Effector memory CD8-positive, alpha-beta T cell (primary cell): ENCODE data around the gene SDK1.

ENCODE experiments used
- ATAC-seq: fragments of 150-1000 bp; cut with Tn5 transposase; replicated peaks from 2 replicates; pipeline ENCODE4 v1.10.0; 2021; ENCODE audit warnings: mild to moderate bottlenecking, moderate library complexity
- DNase-seq, 3 experiments: peaks; one replicate each; pipeline ENCODE4 v3.0.0; 2021
- H3K27ac Mint-ChIP-seq, 2 donors: one replicate each; pipeline ENCODE4 v1.8.0; 2022; ENCODE audit warnings: mild to moderate bottlenecking in 2 of 2, mixed read lengths in 2 of 2, moderate library complexity in 2 of 2
- H3K27me3 Mint-ChIP-seq, 2 donors: one replicate each; pipeline ENCODE4 v1.8.0; 2022; ENCODE audit warnings: mixed read lengths in 2 of 2
- H3K36me3 Mint-ChIP-seq: one replicate; pipeline ENCODE4 v1.8.0; 2022; ENCODE audit warnings: mild to moderate bottlenecking, moderate library complexity, mixed read lengths; ENCODE audit not compliant: insufficient read depth
- H3K4me1 Mint-ChIP-seq, 2 donors: one replicate each; pipeline ENCODE4 v1.8.0; 2022; ENCODE audit warnings: low read depth in 2 of 2, mixed read lengths in 2 of 2
- H3K4me3 Mint-ChIP-seq, 2 donors: one replicate each; pipeline ENCODE4 v1.8.0; 2022; ENCODE audit warnings: mild to moderate bottlenecking in 2 of 2, mixed read lengths in 2 of 2, moderate library complexity in 2 of 2
- H3K9me3 Mint-ChIP-seq, 2 donors: one replicate each; pipeline ENCODE4 v1.8.0; 2022; ENCODE audit warnings: mixed read lengths in 2 of 2

The SDK1 gene

GRCh38 chr7:4133491-4134044 lies 832.5 kb downstream of the SDK1 start:
- Mint-ChIP-seq H3K36me3 (peaks cover 3% of the 10 kb centered on the region), H3K27me3 (peaks cover 0 to under 1% of the 10 kb centered on the region in 2 donors), H3K4me3 (no peak overlapping the region), H3K4me1 (no peaks in the 10 kb centered on the region), H3K9me3 (no peaks in the 10 kb centered on the region), H3K27ac (no peak overlapping the region)
- ATAC-seq (no peak), DNase-seq (no peak)

DNA sequence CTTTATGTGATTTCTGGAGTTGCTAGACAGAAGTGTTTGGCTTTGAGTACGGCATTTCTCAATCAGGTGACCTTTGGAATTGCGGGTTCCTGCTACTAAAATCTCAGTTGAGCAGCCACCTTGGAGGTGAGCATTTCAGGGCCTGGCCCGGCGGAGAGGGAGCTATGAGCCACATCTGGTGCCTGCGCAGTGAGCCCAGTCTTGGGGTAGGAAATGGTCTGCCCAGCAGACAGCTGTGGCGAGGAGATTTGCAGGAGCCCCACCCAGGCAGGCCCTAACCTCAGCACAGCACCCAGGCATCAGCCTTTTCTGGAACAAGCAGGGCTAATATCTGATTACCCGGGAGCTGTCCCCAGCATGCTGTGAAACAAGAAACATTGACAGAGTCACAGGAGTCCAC lies 833.2 kb downstream of the SDK1 start:
- ATAC-seq (no peak), DNase-seq (no peak)
- Mint-ChIP-seq H3K4me3 (no peak overlapping the region), H3K4me1 (no peaks in the 10 kb centered on the region), H3K9me3 (no peaks in the 10 kb centered on the region), H3K27me3 (no peaks in the 10 kb centered on the region), H3K36me3 (peaks cover 3% of the 10 kb centered on the region), H3K27ac (no peak overlapping the region)

- no peaks in the 10 kb centered on the region for H3K9me3 Mint-ChIP-seq
Measured at GRCh38 chr7:4134631-4135030, 833.6 kb downstream of the SDK1 start.

DNA sequence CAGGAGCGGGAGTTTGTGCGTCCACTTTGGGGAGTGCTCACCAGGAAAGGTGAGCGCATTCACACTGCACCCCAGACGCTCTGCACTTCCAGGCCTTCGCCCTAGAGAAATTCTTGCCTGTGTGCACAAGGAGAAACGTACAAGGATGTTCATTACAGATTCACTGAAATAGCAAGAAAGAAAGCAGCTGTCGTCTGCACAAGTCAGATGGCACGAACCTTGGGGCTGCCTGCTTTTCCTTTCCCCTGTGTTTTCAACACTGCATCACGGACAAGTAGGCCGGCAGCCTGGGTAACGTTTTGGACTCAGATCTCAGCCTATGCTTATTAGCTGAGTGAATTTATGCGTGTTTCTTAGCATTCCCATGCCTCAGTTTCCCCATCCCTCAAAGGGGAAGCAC lies 834.2 kb downstream of the SDK1 start:
- H3K27me3 Mint-ChIP-seq: peaks cover 0 to 5% of the 10 kb centered on the region in 2 donors
- H3K4me1 Mint-ChIP-seq: no peaks in the 10 kb centered on the region
- ATAC-seq (no peak), DNase-seq (no peak)
- no peak overlapping the region for H3K4me3 Mint-ChIP-seq
- peaks cover 3% of the 10 kb centered on the region for H3K36me3 Mint-ChIP-seq
- H3K27ac Mint-ChIP-seq: no peak overlapping the region
- H3K9me3 Mint-ChIP-seq: no peaks in the 10 kb centered on the region

More at GRCh38 chr7:4134631-4135030, 833.6 kb downstream of the SDK1 start:
- Mint-ChIP-seq H3K27me3 (no peaks in the 10 kb centered on the region), H3K27ac (no peak overlapping the region), H3K4me1 (no peaks in the 10 kb centered on the region), H3K4me3 (no peak overlapping the region), H3K36me3 (peaks cover 3% of the 10 kb centered on the region)
- no peak for ATAC-seq
- no peak for DNase-seq

- no peak for ATAC-seq
- no peak overlapping the region for H3K4me3 Mint-ChIP-seq
- H3K9me3 Mint-ChIP-seq: no peaks in the 10 kb centered on the region
- DNase-seq: no peak
- H3K36me3 Mint-ChIP-seq: peaks cover 3% of the 10 kb centered on the region
- no peaks in the 10 kb centered on the region for H3K4me1 Mint-ChIP-seq
- no peak overlapping the region for H3K27ac Mint-ChIP-seq
- peaks cover 0 to 9% of the 10 kb centered on the region in 2 donors for H3K27me3 Mint-ChIP-seq
Measured at GRCh38 chr7:4136036-4136435, 835.0 kb downstream of the SDK1 start.

DNA sequence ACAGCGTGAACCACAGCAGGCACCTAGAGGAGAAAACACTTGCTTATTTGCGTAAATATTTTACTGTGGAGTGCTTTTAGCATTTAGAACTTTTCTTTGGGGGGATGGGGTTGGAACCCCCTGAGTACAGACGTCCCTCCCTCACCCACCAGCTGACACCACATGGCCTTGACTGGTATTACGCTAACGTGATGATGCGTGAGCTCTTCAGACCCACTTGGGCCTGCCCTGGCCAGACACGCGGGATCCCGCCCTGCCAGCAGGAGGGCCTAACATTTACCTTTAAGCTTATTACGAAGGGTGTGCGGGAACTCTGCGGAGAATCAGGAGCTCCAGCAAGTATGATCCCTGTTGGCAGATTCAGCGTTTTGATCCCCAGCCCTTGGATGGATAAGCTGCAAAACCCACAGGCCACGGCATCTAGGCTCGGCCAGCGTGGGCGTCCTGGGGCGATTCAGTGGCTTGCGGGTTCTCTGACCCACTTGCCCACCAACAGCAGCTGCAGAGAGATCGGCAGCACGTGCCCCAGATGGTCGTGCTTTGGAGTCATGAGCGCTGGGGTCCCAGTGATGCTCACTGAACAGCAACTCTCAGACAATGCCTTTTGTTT lies 835.6 kb downstream of the SDK1 start:
- no peaks in the 10 kb centered on the region for H3K9me3 Mint-ChIP-seq
- no peak overlapping the region for H3K4me3 Mint-ChIP-seq
- ATAC-seq: no peak
- no peak overlapping the region for H3K27ac Mint-ChIP-seq
- no peaks in the 10 kb centered on the region for H3K4me1 Mint-ChIP-seq
- H3K27me3 Mint-ChIP-seq: peaks cover 0 to 9% of the 10 kb centered on the region in 2 donors
- no peak for DNase-seq
- peaks cover 3% of the 10 kb centered on the region for H3K36me3 Mint-ChIP-seq

GRCh38 chr7:4137552-4137951 lies 836.5 kb downstream of the SDK1 start:
- H3K4me1 Mint-ChIP-seq: no peaks in the 10 kb centered on the region
- H3K27me3 Mint-ChIP-seq: peaks cover 0 to 11% of the 10 kb centered on the region in 2 donors
- DNase-seq (no peak), ATAC-seq (no peak)
- H3K4me3 Mint-ChIP-seq: no peak overlapping the region
- H3K27ac Mint-ChIP-seq: no peak overlapping the region
- no peaks in the 10 kb centered on the region for H3K9me3 Mint-ChIP-seq
- no peaks in the 10 kb centered on the region for H3K36me3 Mint-ChIP-seq

GRCh38 chr7:4138866-4139265 lies 837.8 kb downstream of the SDK1 start:
- H3K27me3 Mint-ChIP-seq: peaks cover 7 to 24% of the 10 kb centered on the region in 2 donors
- DNase-seq: no peak
- H3K4me1 Mint-ChIP-seq: no peaks in the 10 kb centered on the region
- H3K27ac Mint-ChIP-seq: no peak overlapping the region
- no peak overlapping the region for H3K4me3 Mint-ChIP-seq
- no peaks in the 10 kb centered on the region for H3K9me3 Mint-ChIP-seq
- no peaks in the 10 kb centered on the region for H3K36me3 Mint-ChIP-seq
- ATAC-seq: no peak

GRCh38 chr7:4139656-4140625 lies 838.9 kb downstream of the SDK1 start:
- DNase-seq (no peak), ATAC-seq (no peak)
- H3K27me3 Mint-ChIP-seq: peaks cover 15 to 35% of the 10 kb centered on the region in 2 donors
- no peaks in the 10 kb centered on the region for H3K36me3 Mint-ChIP-seq
- H3K4me1 Mint-ChIP-seq: peaks cover 0 to 8% of the 10 kb centered on the region in 2 donors
- no peaks in the 10 kb centered on the region for H3K9me3 Mint-ChIP-seq
- no peak overlapping the region for H3K4me3 Mint-ChIP-seq
- H3K27ac Mint-ChIP-seq: no peak overlapping the region

DNA sequence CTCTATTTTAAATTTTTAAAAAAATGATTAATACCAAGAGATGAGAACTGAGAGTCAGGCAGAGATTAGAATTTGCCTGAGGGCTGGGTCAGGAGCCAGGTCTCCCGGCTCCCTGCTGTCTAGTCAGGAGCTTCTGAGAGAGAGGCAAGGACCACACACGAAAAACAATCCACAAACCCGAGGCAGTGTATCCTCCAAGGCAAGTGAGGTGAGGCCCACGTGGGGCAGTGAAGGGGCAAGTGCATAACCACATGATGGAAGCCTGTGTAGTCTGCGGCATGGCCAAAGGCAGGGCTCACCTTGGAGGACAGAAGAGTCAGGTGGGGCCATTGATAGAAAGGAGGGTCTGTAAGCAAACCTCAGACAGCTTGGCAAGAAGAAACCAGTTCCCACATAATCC lies 839.9 kb downstream of the SDK1 start:
- ATAC-seq (no peak), DNase-seq (no peak)
- Mint-ChIP-seq H3K27me3 (peaks cover 20 to 42% of the 10 kb centered on the region in 2 donors), H3K9me3 (no peaks in the 10 kb centered on the region), H3K27ac (no peak overlapping the region), H3K4me3 (no peak overlapping the region), H3K4me1 (peaks cover 0 to 8% of the 10 kb centered on the region in 2 donors), H3K36me3 (no peaks in the 10 kb centered on the region)

DNA sequence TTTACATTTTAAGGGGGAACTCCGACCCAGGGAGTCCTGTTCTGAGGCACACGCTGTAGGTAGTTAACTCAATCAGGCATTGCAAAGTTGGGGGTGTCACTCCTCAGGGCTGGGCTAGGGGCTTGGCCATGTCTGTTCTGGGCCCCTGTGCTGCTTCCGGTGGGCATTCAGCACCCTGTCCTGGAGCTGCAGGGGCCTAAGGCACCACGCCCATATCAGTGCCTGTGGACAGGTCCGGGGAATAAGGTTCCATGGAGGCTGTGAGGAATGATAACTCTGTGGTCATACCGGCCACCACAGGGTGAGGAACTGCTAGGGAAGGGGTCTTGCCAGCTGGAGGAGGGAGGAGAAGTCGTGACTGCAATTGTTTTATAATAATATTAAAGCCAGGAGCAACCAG lies 842.0 kb downstream of the SDK1 start:
- Mint-ChIP-seq H3K4me3 (no peak overlapping the region), H3K4me1 (peaks cover 0 to 8% of the 10 kb centered on the region in 2 donors), H3K9me3 (no peaks in the 10 kb centered on the region), H3K36me3 (peaks cover 3% of the 10 kb centered on the region), H3K27ac (no peak overlapping the region), H3K27me3 (peaks cover 20 to 51% of the 10 kb centered on the region in 2 donors)
- ATAC-seq: no peak
- DNase-seq: no peak

DNA sequence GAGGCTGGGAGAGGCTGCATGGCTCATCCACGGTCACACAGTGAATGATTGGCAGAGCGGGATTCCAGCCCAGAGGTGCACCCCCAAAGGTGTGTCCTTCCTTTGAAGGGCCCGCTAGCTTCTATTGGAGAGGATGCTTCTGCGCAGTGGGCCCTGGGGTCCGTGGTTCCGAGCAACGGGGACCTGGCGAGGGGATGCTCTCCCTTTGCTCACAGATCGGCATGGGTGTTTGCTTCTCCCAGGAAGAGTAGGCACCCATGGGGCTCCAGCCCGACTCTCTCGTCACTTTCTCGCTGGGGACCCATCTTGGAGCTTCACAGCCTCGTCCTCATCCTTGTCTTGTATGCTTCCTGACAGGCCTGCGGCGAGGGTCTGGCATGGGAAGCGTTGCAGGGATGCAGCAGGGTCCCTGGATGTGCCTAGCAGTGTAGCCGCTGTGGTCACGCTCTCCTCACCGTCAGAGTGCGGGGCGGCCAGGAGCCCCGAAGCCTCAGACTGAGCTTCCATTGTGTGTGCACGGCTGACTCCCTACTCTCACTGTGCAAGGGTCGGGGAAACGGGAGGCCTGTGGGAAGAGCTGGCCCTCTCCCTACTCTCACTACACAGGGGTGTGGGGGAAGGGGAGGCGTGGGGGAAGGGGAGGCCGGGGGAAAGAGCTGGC lies 842.6 kb downstream of the SDK1 start:
- Mint-ChIP-seq H3K4me1 (peaks cover 0 to 8% of the 10 kb centered on the region in 2 donors), H3K9me3 (no peaks in the 10 kb centered on the region), H3K27ac (no peak overlapping the region), H3K4me3 (no peak overlapping the region), H3K27me3 (peaks cover 20 to 57% of the 10 kb centered on the region in 2 donors), H3K36me3 (peaks cover 3% of the 10 kb centered on the region)
- DNase-seq (no peak), ATAC-seq (no peak)

- Mint-ChIP-seq H3K4me3 (no peak overlapping the region), H3K9me3 (no peaks in the 10 kb centered on the region), H3K4me1 (peaks cover 0 to 8% of the 10 kb centered on the region in 2 donors), H3K27ac (no peak overlapping the region), H3K27me3 (peaks cover 20 to 58% of the 10 kb centered on the region in 2 donors), H3K36me3 (peaks cover 3% of the 10 kb centered on the region)
- ATAC-seq (no peak), DNase-seq (no peak)
Measured at GRCh38 chr7:4144172-4144701, 843.2 kb downstream of the SDK1 start.
